ENCODE results near the gene RBMXL3. TPM values are rescaled to one million over a fixed set of nuclear protein-coding genes. Genes with fewer than 3 reads are reported as not detected.
A peak's percentile ranks its signal among the peaks of the same experiment; 100 is the strongest.
"Not testable (repeated sequence)": the region's sequence is repeated elsewhere in the genome, so short reads cannot be mapped to it uniquely, and the experiment has no call there.

The RBMXL3 gene
- total and polyA plus RNA-seq, 12 donors: not detected

GRCh38 chrX:115192244-115192700 lies 3.1 kb downstream of the RBMXL3 start:
- 95 to 98% methylated on average over 19 to 35 of the region's 35 CpGs for WGBS, 2 donors
- TF ChIP-seq CTCF (IDR thresholded peaks at IDR 0.05): no peak
- Histone ChIP-seq H3K36me3 (no peaks in the 10 kb centered on the region), H3K27me3 (peaks cover 0 to 12% (median 0%) of the 10 kb centered on the region in 7 donors), H3K9me3 (peaks cover 0 to 32% (median 0%) of the 10 kb centered on the region in 11 donors), H3K4me1 (no peaks in the 10 kb centered on the region), H3K4me3 (no peak overlapping the region), H3K27ac (no peak overlapping the region)
- intact Hi-C loops (cut with DNase I): no loop called here
- DNase-seq: no peak
- ATAC-seq: peak in 1 of 8 donors; percentile 30

GRCh38 chrX:115204040-115204439 lies 14.8 kb downstream of the RBMXL3 start:
- Histone ChIP-seq H3K4me1 (no peaks in the 10 kb centered on the region), H3K36me3 (no peaks in the 10 kb centered on the region), H3K27ac (no peak overlapping the region), H3K27me3 (peaks cover 0 to 19% (median 0%) of the 10 kb centered on the region in 7 donors), H3K9me3 (peaks cover 0 to 43% (median 7%) of the 10 kb centered on the region in 11 donors), H3K4me3 (no peak overlapping the region)
- intact Hi-C loops (cut with DNase I): no loop called here
- no peak for TF ChIP-seq CTCF (IDR thresholded peaks at IDR 0.05)
- 97 to 100% methylated on average over 1 of the region's 1 CpG for WGBS, 2 donors
- DNase-seq (no peak), ATAC-seq (no peak)

GRCh38 chrX:115209547-115209946 lies 20.3 kb downstream of the RBMXL3 start:
- H3K27ac ChIP-seq; DNase-seq; H3K4me1 ChIP-seq; H3K4me3 ChIP-seq; ATAC-seq; H3K36me3 ChIP-seq; intact Hi-C loops (cut with DNase I); H3K9me3 ChIP-seq: not testable (repeated sequence)
- H3K27me3 ChIP-seq: peaks cover 0 to 22% (median 0%) of the 10 kb centered on the region in 7 donors

- Histone ChIP-seq H3K27me3 (peaks cover 0 to 16% (median 0%) of the 10 kb centered on the region in 7 donors), H3K4me1 (no peaks in the 10 kb centered on the region), H3K27ac (no peak overlapping the region), H3K4me3 (no peak overlapping the region), H3K9me3 (no peaks in the 10 kb centered on the region), H3K36me3 (no peaks in the 10 kb centered on the region)
- DNase-seq (no peak), ATAC-seq (no peak)
- 83 to 88% methylated on average over 1 of the region's 1 CpG for WGBS, 2 donors
- TF ChIP-seq CTCF (IDR thresholded peaks at IDR 0.05): no peak
- intact Hi-C loops (cut with DNase I): no loop called here
Observed at GRCh38 chrX:115214151-115214550, 24.9 kb downstream of the RBMXL3 start.

- no peaks in the 10 kb centered on the region for H3K36me3 ChIP-seq
- DNase-seq (no peak), ATAC-seq (no peak)
- H3K4me1 ChIP-seq: no peaks in the 10 kb centered on the region
- no peak overlapping the region for H3K4me3 ChIP-seq
- TF ChIP-seq CTCF (IDR thresholded peaks at IDR 0.05): no peak
- peaks cover 0 to 15% (median 0%) of the 10 kb centered on the region in 7 donors for H3K27me3 ChIP-seq
- H3K27ac ChIP-seq: no peak overlapping the region
- intact Hi-C loops (cut with DNase I): no loop called here
- H3K9me3 ChIP-seq: no peaks in the 10 kb centered on the region
- 78 to 79% methylated on average over 3 of the region's 3 CpGs for WGBS, 2 donors
Observed at GRCh38 chrX:115214605-115215004, 25.4 kb downstream of the RBMXL3 start.

- peaks cover 0 to 24% (median 0%) of the 10 kb centered on the region in 7 donors for H3K27me3 ChIP-seq
- H3K4me3 ChIP-seq; H3K27ac ChIP-seq; intact Hi-C loops (cut with DNase I); H3K9me3 ChIP-seq; DNase-seq; H3K36me3 ChIP-seq; ATAC-seq; H3K4me1 ChIP-seq: not testable (repeated sequence)
- WGBS, 2 donors: 90 to 97% methylated on average over 4 of the region's 4 CpGs
Observed at GRCh38 chrX:115217346-115217745, 28.1 kb downstream of the RBMXL3 start.
